GM12875 (cell line): ENCODE data around the gene CDHR2.

Experiments
- H3K4me3 ChIP-seq: one replicate; pipeline ENCODE4 v1.5.1; 2011; ENCODE audit warnings: low read depth, low read length, control low read depth
- CTCF ChIP-seq: IDR thresholded peaks from 2 replicates; pipeline ENCODE4 v1.5.1; 2011; ENCODE audit warnings: low read depth, mild to moderate bottlenecking, control low read depth, inconsistent platforms, low read length, moderate library complexity, borderline replicate concordance; ENCODE audit not compliant: insufficient read depth

The CDHR2 gene

GRCh38 chr5:176632745-176633144 lies 83.6 kb downstream of the CDHR2 start:
- TF ChIP-seq CTCF = no peak
- no peak overlapping the region for H3K4me3 ChIP-seq

GRCh38 chr5:176633598-176633997 lies 84.5 kb downstream of the CDHR2 start:
- no peak overlapping the region for H3K4me3 ChIP-seq
- no peak for TF ChIP-seq CTCF

GRCh38 chr5:176636426-176636825 lies 87.3 kb downstream of the CDHR2 start:
- TF ChIP-seq CTCF = no peak
- H3K4me3 ChIP-seq = no peak overlapping the region

- no peak overlapping the region for H3K4me3 ChIP-seq
- no peak for TF ChIP-seq CTCF
These were observed 88.4 kb downstream of the CDHR2 start for GRCh38 chr5:176637556-176637955.

GRCh38 chr5:176638437-176638836 lies 89.3 kb downstream of the CDHR2 start:
- no peak for TF ChIP-seq CTCF

GRCh38 chr5:176639208-176639607 lies 90.1 kb downstream of the CDHR2 start:
- no peak overlapping the region for H3K4me3 ChIP-seq
- no peak for TF ChIP-seq CTCF

More at GRCh38 chr5:176638437-176638836, 89.3 kb downstream of the CDHR2 start:
- no peak overlapping the region for H3K4me3 ChIP-seq

GRCh38 chr5:176639981-176640380 lies 90.8 kb downstream of the CDHR2 start:
- no peak overlapping the region for H3K4me3 ChIP-seq
- TF ChIP-seq CTCF = no peak
